Stimulated activated CD4-positive, alpha-beta T cell treated with anti-CD3 and anti-CD28 coated beads, Interleukin-4, amount 100 ng/mL, for 4 hours (primary cell): ENCODE measurements around the gene FBXW10.
A peak's percentile ranks its signal among the peaks of the same experiment; 100 is the strongest.
"Not testable (repeated sequence)": the region's sequence is repeated elsewhere in the genome, so short reads cannot be mapped to it uniquely, and the experiment has no call there.

Source experiments
- DNase-seq, 2 experiments: peaks; one replicate each; pipeline ENCODE4 v3.0.0-alpha.2; 2020

The FBXW10 gene, protein sequence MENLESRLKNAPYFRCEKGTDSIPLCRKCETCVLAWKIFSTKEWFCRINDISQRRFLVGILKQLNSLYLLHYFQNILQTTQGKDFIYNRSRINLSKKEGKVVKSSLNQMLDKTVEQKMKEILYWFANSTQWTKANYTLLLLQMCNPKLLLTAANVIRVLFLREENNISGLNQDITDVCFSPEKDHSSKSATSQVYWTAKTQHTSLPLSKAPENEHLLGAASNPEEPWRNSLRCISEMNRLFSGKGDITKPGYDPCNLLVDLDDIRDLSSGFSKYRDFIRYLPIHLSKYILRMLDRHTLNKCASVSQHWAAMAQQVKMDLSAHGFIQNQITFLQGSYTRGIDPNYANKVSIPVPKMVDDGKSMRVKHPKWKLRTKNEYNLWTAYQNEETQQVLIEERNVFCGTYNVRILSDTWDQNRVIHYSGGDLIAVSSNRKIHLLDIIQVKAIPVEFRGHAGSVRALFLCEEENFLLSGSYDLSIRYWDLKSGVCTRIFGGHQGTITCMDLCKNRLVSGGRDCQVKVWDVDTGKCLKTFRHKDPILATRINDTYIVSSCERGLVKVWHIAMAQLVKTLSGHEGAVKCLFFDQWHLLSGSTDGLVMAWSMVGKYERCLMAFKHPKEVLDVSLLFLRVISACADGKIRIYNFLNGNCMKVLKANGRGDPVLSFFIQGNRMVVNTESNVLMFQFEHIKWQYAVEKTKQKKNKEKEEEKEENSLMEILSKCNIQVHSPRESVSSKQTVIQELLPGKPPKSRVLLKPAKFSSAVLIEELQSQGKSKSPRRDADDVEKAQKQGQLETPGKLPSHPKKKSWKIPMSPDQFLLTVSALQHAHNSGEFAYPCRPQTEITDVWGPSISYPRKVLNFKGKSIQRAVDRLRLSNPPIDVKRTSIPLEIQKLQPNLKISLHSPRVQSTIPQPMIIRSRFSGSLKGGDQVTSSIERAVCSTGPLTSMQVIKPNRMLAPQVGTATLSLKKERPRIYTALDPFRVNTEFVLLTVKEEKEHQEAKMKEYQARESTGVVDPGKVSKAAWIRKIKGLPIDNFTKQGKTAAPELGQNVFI

DNA sequence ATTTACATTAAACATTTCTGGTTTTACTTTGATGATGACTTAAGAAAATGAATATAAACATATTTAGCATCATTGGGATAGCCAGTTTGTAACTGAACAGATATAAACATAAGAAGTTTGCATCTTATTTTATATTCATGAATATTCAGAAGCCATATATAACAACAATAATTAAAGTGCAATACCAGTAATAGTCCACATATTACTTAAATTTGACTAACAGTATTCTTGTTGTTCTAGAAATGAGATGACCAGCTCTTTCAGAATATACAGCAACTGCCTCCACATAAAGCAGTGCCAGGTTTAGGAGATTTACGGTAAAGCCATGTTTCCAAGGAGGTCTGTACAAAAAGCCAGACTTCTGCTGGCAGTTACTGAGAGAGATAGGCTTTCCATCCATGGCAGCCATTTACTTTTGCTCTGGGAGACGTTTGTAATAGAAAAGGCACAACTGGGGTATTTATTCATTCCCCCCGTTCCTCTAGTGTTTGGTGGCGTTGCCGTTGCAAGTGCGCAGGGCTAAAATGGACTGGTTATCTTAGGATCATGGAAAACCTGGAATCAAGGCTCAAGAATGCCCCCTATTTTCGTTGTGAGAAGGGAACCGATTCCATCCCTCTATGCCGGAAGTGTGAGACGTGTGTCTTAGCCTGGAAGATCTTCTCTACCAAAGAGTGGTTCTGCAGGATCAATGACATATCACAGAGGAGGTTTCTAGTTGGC lies at the start of gene FBXW10:
Gene FBXW10, plus strand, starts transcription at position 356 of the 723 bp plus-strand sequence. Its CDS starts 191 bp downstream, at position 547.
- DNase-seq = not testable (repeated sequence)

DNA sequence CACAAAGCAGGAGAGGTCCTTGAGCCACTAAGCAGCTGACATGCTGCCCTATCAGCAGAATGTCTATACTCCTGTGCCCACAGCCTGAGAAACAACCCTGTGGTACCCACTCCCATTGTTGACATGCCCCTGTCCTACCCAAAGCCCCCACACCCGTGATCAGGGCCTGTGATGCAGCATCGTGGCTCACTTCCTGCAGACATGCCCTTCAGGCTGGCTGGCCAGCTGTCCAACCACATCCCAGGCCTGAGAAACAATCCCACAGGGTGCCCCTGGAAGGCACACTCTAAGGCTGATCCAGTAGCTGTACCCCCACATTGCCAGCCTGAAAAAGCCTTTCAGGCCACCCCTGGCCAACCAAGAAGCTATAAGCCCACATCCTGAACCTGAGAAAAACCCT lies 48.7 kb upstream of the FBXW10 start:
- DNase-seq = not testable (repeated sequence)

DNA sequence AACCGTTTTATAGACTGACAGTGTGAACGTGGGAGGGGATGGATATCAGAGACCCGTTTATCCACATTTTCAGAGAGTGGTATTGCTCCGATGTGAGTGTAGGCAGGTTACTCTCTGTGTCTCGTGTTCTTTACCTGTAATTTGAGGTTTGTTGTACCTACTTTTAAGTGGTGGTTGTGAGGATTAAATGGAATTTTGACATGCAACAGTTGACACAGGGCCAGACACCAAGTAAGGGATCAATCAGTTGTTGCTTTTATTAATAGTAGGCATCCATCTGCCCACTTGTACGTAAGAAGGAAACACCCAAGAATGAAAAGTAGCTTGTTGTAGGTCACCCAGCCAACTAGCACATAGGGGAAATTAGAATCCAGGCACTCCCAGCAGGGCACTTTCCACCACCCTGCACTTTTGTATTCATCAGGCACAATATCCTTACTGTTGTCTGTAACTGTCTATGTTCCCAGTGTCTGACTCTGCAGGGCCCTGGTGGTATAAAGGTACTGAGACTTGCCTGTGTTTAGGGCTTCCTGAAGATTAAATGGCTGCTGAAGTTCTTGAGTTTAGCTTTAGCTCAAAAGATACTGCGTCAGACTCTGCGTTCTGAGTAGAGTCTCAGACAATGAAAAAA lies 45.3 kb upstream of the FBXW10 start:
- not testable (repeated sequence) for DNase-seq

DNA sequence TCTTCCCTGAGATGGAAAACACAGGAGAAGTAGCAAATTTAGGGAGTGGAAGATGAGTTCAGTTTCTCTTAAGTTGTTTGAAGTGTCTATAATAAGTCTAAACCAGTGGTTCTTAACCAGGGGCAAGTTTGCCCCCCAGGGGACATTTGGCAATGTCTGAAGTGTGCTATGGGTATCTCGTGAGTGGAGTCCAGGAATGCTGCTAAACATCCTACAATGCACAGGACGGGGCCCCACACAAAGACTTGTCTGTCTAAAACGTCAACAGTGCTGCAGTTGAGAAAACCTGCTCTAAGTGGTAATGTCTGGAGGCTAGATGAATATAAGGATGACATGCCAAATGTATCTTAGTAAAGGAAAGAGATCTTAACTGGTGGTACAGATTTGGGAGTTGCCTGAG lies 37.9 kb upstream of the FBXW10 start:
- DNase-seq = not testable (repeated sequence)

DNA sequence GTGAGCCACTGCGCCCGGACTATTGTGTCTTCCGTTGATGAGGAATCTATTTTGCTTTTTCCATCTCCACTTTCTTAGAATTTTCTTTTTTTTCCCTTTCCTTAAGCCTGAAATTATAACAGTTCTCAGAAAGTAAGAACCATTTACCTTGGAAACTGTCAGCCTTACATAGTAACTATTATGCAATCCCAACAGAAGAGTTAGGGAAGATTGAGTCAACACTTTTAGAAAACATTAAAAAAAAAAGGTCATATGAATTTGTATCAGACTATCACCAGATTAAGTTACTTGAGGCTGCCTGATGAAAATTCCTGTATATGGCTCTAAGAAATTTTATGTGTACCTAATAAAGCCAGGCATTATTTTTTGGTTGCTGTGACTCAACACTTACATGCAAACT lies 35.6 kb upstream of the FBXW10 start:
- not testable (repeated sequence) for DNase-seq

DNA sequence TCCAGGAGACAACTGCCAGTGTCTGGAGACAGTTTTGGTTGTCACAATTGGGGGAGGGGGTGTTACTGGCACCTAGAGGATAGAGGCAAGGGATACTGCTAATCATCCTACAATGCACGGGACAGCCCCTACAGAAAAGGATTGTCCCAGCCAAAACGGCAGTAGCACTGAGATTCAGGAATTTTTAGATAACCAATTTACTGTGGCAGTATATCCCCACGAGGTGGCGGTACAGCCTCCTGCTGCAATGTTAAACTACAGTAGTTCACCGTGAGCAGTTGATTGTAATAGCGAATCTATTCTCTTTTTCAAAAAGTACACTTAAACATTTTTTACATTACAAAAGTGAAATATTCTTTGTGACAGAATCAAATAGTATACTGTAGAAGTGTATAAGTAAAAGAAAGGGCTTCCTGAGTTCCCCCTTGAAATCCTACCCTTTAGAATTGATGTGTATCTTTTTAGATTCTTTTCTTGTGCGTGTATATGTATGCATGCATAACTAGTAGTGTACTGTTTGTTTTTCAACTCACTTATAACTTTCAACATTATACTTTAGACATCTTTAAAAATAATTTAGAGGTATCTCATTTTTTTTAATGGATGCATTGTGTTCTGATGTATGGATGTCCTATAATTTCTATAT lies 31.4 kb upstream of the FBXW10 start:
- DNase-seq = peak; percentile 33 to 52

DNA sequence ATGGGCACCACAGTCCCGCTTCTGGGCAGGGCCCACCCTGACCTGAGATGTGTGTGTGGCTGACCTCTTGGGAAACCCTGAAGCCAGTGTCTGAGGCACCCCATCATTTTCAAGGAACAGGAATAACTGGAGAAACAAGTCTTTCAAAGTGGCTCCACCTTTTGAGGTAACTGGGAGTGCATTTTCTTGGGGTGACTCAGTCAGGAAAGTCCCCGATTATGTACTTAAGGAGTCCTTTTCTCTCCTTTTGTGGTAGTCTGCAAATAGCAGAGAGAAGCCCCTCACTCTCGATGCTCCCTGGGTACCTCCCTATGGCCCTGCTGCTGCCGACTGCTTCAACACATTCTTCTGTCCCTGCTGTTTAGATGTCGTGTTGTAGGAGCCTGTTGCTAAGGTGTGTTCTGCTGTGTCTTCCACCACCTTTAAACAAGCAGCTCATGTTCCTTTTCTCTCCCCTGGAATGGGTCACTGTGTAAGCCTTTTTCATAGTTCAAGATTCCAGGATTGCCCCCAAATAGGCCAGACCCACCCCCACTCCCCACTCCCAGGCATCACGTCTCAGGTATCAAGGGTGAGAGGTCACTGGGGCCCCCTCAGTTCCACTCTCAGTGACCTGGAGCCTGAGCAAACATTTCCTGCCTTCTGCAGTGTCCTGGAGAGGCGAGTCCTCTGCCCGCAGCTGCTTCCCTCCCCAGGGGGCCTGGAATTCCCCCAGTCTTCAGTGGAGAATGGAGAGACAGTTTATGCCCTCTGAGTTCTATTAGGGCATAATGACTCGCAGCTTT lies 25.0 kb upstream of the FBXW10 start:
- not testable (repeated sequence) for DNase-seq

DNA sequence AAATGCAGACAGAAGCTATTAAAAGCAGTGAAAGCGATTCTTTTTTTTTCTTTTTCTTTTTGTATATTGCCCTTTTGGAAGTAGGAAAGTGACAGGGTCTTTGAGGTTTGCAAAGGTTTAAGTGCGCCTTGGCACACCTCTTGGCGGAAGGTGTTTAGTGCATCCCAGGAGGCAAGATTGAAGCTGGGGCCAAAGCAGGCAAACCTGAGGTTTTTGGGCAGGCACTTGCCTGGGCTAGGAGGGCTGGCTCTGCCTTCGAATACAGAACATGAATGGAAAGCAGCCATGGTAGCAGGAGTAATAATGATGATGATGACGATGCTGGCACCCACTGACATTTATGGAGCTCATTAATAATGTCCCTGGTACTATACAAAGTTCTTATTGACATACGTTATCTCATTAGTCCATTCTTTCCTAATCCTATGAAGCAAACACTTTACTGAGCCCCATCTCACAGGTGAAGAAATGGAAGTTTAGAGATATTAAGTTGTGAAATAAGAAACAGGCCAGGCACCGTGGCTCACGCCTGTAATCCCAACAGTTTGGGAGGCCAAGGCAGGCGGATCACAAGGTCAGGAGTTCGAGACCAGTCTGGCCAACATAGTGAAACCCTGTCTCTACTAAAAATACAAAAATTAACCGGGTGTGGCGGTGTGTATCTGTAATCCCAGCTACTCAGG lies 24.3 kb upstream of the FBXW10 start:
- DNase-seq = not testable (repeated sequence)

DNA sequence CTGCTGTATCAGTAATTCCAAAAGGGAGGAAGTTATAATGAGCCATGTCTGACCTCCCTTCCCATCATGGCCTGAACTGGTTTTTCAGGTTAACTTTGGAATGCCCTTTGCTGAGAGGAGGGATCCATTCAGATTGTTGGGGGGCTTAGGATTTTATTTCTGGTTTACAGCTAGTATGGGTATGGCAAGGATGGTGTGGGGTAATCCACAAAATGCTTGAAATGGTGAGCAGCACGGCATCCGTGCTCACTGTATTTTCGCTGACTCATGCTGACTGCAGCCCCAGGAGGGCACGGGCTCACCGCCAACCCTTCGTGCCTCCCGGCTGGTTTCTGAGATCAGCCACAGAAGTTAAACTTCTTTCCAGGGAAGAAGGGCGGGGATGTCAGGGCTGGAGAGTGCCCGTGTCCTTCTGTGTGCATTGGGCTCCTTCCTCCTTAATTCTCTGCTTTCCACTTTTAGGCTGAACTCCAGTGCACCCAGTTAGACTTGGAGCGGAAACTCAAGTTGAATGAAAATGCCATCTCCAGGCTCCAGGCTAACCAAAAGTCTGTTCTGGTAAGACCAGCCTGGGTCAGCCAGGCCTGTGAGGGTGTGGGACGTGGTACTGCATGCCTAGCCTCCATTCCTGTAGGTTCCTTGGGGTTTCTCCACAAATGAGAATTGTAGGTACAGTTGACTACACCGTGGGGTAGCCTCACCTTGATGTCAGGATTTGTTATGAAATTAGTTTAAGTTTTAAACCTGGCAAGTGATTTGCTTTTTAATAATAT lies 21.9 kb upstream of the FBXW10 start:
- not testable (repeated sequence) for DNase-seq

DNA sequence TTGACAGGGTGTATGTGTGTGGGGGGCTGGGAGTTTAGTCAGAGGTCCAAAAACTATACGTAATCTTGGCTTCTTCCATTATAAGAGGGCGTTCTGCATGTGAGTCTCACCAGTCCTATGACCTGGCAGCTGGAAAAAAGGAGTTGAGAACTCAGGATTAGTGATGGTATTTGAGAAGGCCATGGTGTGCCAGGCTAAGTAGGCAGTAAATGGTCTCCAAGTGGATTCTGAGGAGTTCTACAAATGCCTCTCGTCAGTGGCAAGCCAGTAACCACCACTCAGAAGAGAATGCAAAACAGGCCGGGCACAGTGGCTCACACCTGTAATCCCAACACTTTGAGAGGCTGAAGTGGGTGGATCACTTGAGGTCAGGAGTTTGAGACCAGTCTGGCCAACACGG lies 21.2 kb upstream of the FBXW10 start:
- DNase-seq = not testable (repeated sequence)

DNA sequence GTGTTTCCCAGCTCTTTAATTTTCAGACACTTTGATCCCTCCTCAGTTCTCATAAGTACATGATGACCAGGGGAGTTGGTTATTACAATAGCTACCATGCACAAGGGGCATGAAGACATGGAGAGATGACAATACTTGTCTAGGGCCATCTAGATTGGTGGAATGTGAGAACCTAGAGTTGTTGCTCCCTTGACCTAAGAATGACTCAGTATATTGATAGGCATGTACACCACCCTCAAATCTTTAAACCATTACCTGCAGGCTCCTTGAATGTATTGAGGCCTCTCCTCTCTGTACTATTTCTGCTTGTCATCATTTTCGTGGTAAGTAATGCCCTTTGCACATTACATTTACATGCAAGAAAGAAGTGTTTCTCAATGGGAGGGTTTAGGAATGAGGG lies 20.3 kb upstream of the FBXW10 start:
- not testable (repeated sequence) for DNase-seq

DNA sequence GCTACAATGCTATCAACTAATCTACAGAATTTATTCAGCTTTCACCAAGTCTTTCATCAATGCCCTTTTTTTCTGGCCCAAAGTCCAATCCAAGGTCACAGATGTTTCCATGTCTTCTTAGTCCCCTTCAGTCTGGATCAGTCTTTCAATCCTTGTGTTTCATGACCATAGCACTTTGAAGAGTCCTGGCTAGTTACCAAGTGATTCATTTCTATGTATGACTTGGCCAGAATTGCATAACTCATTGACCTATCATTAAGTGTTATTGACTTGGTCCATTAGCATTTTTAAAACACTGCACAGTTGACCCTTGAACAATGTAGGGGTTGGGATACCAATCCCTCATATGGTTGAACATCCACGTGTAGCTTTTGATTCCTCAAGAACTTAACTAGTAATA lies 11.4 kb upstream of the FBXW10 start:
- DNase-seq = not testable (repeated sequence)

DNA sequence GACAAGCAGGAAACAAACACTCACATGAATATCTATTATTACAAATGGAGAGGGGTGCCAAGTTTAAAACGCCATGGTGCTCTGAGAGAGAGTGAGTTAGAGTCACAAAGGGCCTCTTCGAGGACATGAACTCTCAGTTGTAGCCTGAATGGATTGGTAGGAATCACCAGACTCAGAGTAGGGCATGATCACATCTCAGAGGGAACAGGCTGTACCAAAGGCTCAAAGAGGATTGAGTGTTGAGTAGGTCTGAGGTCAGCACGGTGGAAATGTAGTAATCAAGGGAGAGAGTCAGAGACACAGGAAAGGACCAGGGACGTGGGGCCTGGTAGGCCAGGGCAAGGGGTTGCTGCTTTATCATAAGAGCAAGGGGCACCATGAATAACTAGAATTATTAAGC lies 10.5 kb upstream of the FBXW10 start:
- DNase-seq = not testable (repeated sequence)

DNA sequence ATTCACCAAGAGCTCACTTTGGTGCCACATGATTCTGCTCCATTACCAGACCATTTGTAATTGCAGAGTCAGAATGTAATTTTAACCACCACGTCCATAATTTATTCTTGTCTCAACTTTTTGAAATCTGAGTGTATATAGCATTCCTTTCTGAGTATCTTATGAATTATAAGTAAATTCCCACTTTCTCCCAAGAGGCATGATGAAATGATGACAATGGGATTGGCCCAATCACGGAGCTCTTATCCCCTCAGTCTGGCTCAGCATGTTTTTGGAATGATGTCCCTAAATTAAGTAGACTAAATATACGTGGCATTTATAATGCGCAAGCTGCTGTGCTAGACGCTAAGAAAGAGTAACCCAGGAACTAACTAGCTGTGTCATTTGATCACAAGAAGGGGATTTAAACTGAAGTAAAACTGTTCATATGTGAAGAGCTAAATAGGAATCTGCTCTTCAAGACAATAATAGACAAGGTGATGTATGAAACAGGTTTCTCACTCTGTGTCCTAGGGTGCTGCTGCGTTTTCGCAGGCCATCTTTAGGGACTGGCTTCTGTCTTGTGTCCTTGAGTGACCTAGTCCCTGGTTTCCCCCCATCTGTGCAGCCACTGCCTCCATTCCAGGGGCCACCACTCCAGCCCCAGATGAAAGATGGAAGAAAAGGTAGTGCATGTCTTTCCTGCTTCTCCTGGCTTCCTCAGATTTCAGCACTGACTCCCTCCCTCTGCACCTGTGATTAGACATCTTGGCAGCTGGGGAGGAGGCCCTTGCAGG lies 4.0 kb upstream of the FBXW10 start:
- DNase-seq = not testable (repeated sequence)

DNA sequence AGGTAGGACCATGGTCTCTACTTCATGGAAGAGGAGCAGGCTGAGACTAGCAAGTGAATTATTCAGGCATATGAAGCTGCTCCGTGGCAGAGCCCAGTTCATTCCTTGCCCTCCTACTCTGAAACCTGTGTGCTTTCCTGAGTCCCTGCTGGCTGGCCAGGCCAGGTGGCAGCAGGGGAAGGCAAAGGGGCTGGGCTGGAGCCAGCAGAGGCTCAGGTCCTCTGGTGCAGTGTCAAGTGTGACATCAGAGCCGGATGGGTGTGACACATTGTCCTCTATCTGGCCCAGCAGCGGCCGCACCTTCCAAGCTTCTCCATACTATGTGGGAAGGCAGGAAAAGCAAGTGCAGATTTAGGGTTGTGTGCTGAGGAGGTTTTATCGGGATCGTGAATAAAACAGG lies 2.6 kb upstream of the FBXW10 start:
- DNase-seq = not testable (repeated sequence)

DNA sequence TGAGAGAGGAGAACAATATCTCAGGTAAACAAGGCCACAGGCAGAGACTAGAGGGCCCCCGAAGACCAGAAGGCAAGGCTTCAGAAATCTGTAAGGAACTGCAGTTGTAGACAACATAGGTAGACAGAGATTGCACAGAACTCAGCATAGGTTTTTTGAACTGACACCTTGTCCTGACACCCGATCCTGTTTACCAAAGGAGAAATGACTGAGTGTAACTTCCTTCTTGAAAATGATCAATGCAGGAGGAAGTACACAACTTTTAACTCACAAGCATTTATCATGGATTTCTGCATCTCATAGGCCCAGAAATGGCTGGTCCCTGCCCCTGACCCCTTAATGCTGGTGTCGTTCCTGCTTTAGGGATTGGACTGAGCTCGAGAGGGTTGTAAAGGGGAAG lies 872 bp downstream of the FBXW10 start:
- not testable (repeated sequence) for DNase-seq

DNA sequence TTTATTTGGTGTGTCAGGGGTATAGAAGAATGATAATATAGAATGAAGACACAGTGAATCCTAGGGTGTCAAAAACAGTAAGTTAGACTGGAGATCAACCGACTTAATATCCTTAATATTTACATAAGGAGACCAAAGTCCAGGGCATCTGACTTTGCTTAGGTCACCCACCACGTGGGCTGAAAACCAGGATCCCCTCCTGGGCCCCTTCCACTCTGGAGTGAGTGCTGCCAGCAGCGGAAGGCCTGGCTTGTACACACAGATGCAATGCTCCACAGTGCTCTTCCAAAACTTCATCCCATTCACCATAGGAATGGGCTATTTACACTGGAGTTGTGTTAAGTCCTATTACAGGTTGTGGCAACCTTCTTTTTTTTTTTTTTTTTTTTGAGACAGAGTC lies 2.7 kb downstream of the FBXW10 start:
- not testable (repeated sequence) for DNase-seq

DNA sequence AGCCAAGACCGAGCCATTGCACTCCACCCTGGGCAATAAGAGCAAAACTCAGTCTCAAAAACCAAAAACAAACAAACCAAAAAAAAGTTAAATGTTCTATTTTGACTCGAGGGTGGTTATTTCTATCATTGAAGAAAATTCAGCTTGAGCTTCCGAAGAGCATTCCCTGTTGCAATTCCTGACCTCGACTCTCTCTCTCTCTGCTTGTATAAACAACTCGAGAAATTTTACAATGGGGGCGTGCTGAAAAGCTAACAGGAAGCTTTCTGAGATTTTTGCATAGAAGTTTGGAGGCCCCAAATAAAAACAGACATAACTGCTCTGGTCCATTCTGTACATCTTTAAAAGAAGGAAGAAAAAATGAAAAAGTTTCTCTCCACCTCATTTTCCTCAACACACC lies 3.6 kb downstream of the FBXW10 start:
- not testable (repeated sequence) for DNase-seq
